SIG-M5 treated with dmso at 0.1 percent for 504 hours (cell line): ENCODE data around the gene TMEM248.
"Not testable (repeated sequence)": the region's sequence is repeated elsewhere in the genome, so short reads cannot be mapped to it uniquely, and the experiment has no call there.

Experiments used
- DNase-seq: peaks from one replicate; lab custom pipeline; 2025; ENCODE audit not compliant: unreplicated experiment; lab: John Stamatoyannopoulos, UW

The TMEM248 gene

DNA sequence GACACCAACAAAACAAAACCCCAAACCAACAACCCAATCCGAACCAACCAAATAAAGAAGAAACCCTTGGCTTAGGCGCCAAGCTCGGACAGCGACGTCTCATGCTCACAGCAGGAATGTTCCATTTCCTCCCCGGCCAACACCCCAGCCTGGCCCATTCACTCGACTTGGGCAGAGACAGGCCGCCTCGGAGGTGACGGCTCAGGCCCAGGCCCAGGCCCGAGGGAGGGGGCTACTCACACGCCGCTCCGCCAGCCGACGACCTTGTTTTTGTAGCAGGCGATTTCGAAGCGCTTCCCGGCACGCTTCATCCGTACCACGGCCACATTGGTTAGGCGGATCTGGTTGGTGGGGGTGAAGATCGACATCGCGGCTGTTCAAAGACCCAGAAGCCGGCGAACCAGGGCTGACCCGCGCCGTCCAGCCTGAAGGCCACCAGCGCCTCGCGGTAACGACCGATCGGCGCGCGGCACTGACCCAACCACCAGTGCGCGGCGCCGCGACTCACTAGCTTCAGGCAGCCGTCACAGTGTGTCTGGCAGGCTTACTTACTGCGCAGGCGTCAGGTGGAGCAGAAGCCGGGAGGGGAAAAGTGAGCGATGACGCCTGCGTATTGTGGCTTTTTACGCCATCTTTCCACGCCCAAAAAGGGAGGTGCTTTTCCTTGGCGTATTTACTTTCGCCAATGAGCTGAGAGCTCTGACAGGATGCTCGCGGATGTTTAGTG, 74.2 kb downstream of the TMEM248 start, which contains the start of gene SBDS:
TSS of gene SBDS (minus strand) at position 537 of the 727 bp plus-strand sequence. CDS start at position 368, 169 bp downstream.
- DNase-seq: peak; percentile 95

DNA sequence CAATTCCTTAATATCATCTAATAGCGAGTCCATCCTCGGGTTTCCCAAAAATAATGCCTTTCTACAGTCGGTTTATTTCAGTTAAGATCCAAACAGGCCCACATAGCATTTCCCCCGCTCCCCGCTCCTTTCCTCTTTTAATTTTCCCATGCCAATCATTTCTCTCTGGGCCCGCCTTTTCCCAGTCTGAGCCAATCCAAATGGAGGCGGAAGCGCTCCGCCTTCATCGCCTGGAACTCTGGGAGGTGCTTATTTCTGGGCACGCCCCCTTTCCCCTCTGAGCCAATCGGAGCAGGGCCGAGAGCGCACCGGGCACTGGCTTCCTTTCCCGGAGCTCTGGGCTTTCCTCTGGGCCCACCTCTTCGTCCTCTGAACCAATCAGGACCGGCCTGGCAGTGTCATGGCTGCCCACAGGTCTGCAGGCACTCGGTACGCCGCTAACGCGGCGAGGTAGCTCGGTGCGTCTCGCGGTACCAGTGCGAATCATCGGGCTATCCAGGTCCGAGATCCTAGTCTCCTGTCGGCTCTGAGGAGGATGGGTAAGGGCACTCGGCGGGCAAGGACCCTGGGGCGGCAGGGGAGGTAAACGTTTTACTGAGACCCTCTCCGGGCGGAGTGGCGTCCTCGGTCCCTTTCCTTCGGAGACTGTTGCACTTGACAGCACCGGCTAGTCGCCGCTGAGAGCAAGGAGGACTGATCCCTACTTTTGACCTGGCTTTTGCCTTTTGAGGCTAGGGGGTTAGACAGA, 75.6 kb downstream of the TMEM248 start, which contains the start of gene TYW1:
TSS of gene TYW1 (plus strand) at position 390 of the 748 bp plus-strand sequence. CDS start at position 536, 146 bp downstream.
- DNase-seq: peak; percentile 98

- not testable (repeated sequence) for DNase-seq
Observed at GRCh38 chr7:67000601-67001258, 79.7 kb downstream of the TMEM248 start.

- DNase-seq: not testable (repeated sequence)
Observed at GRCh38 chr7:67004145-67004544, 83.1 kb downstream of the TMEM248 start.

GRCh38 chr7:67006965-67007364, 85.9 kb downstream of the TMEM248 start:
- DNase-seq: no peak
